Testis (tissue), 2 donors: Measurements from ENCODE around the gene SANBR.

Source experiments
- CTCF ChIP-seq, 3 experiments: fragments of 450-650 bp in 2 of 3; fragments of 200-600 bp in 1 of 3; sonication (generic) in 1 of 3; IDR thresholded peaks; one replicate each; pipeline ENCODE4 v1.5.1; 2016 to 2019; ENCODE audit warnings: antibody characterized with exemption in 3 of 3, mild to moderate bottlenecking in 2 of 3, moderate library complexity in 1 of 3
- POLR2A ChIP-seq: fragments of 450-650 bp; IDR thresholded peaks from one replicate; pipeline ENCODE4 v1.6.1; 2017; ENCODE audit warnings: antibody characterized with exemption, mild to moderate bottlenecking, moderate library complexity

GRCh38 chr2:61074100-61074499 lies 8.4 kb downstream of the SANBR start:
- no peak for TF ChIP-seq POLR2A
- TF ChIP-seq CTCF (IDR thresholded peaks at IDR 0.05): no peak
